GM19023 (cell line): ENCODE data around the gene DNTT.
A peak's percentile ranks its signal among the peaks of the same experiment; 100 is the strongest.

Experiments
- ATAC-seq: cut with Tn5 transposase; IDR thresholded peaks from one replicate; pipeline ENCODE4 v1.9.1; 2021; ENCODE audit warnings: mild to moderate bottlenecking, moderate library complexity; ENCODE audit not compliant: unreplicated experiment

The DNTT gene

GRCh38 chr10:96304230-96304629, at the start of gene DNTT:
Gene DNTT, plus strand, starts transcription at chr10:96304434. Its CDS starts 64 bp downstream, at chr10:96304498.
- ATAC-seq = no peak

- ATAC-seq = no peak
Observed at GRCh38 chr10:96254976-96255375, 49.3 kb upstream of the DNTT start.

- ATAC-seq = no peak
Observed at GRCh38 chr10:96255549-96256333, 48.5 kb upstream of the DNTT start.

GRCh38 chr10:96257944-96258343, 46.3 kb upstream of the DNTT start:
- ATAC-seq = no peak

- no peak for ATAC-seq
Observed at GRCh38 chr10:96259150-96259549, 45.1 kb upstream of the DNTT start.

- no peak for ATAC-seq
Observed at GRCh38 chr10:96260014-96260413, 44.2 kb upstream of the DNTT start.

GRCh38 chr10:96261132-96261531, 43.1 kb upstream of the DNTT start:
- ATAC-seq = no peak

GRCh38 chr10:96261930-96262329, 42.3 kb upstream of the DNTT start:
- no peak for ATAC-seq

- ATAC-seq = no peak
Observed at GRCh38 chr10:96263176-96263575, 41.1 kb upstream of the DNTT start.

- no peak for ATAC-seq
Observed at GRCh38 chr10:96263669-96264068, 40.6 kb upstream of the DNTT start.

- ATAC-seq = no peak
Observed at GRCh38 chr10:96264938-96265337, 39.3 kb upstream of the DNTT start.

GRCh38 chr10:96266118-96266770, 38.0 kb upstream of the DNTT start:
- ATAC-seq = no peak

- ATAC-seq = no peak
Observed at GRCh38 chr10:96267234-96267705, 37.0 kb upstream of the DNTT start.

GRCh38 chr10:96268341-96268909, 35.8 kb upstream of the DNTT start:
- ATAC-seq = no peak

GRCh38 chr10:96269438-96270300, 34.6 kb upstream of the DNTT start:
- ATAC-seq = no peak

- ATAC-seq = no peak
Observed at GRCh38 chr10:96270571-96270970, 33.7 kb upstream of the DNTT start.

- ATAC-seq = peak; percentile 60
Observed at GRCh38 chr10:96271016-96271815, 33.0 kb upstream of the DNTT start, which contains the start of gene BLNK. Gene BLNK, minus strand, starts transcription at chr10:96271569. Its CDS starts 171 bp downstream, at chr10:96271398.

- peak; percentile 2 for ATAC-seq
Observed at GRCh38 chr10:96272316-96273280, 31.6 kb upstream of the DNTT start.
